GM21786 (cell line): ENCODE measurements around the gene SLCO1B3.
A peak's percentile ranks its signal among the peaks of the same experiment; 100 is the strongest.

Source experiments
- ATAC-seq: cut with Tn5 transposase; IDR thresholded peaks from one replicate; pipeline ENCODE4 v1.9.1; 2021; ENCODE audit not compliant: unreplicated experiment

The SLCO1B3 gene

GRCh38 chr12:20883288-20883687, 72.8 kb downstream of the SLCO1B3 start:
- ATAC-seq, result no peak

- no peak for ATAC-seq
Measured at GRCh38 chr12:20885116-20885515, 74.6 kb downstream of the SLCO1B3 start.

GRCh38 chr12:20885552-20885951, 75.0 kb downstream of the SLCO1B3 start:
- ATAC-seq, result no peak

- ATAC-seq, result no peak
Measured at GRCh38 chr12:20917269-20917668, 106.8 kb downstream of the SLCO1B3 start.

GRCh38 chr12:20917819-20918218, 107.3 kb downstream of the SLCO1B3 start:
- ATAC-seq, result no peak

GRCh38 chr12:20931894-20932293, 121.4 kb downstream of the SLCO1B3 start:
- no peak for ATAC-seq

- no peak for ATAC-seq
Measured at GRCh38 chr12:20946732-20947131, 136.2 kb downstream of the SLCO1B3 start.

- peak; percentile 83 for ATAC-seq
Measured at GRCh38 chr12:20950248-20950647, 139.7 kb downstream of the SLCO1B3 start.

- ATAC-seq, result no peak
Measured at GRCh38 chr12:20963303-20963702, 152.8 kb downstream of the SLCO1B3 start.

GRCh38 chr12:20963762-20964161, 153.3 kb downstream of the SLCO1B3 start:
- no peak for ATAC-seq
